ENCODE results near the gene C11orf58. TPM values are rescaled to one million over a fixed set of nuclear protein-coding genes. Genes with fewer than 3 reads are reported as not detected.
A peak's percentile ranks its signal among the peaks of the same experiment; 100 is the strongest.

Gene C11orf58
- total RNA-seq (100 to 1,000 TPM; 107 to 147 (median 126) TPM), polyA plus RNA-seq (100 to 1,000 TPM in 2 of 3 donors, 10 to 100 TPM in 1; 83.9 to 136 (median 108) TPM)
- long read RNA-seq, donor 1, full-length matches to known transcripts: 221 of 261 reads
- long read RNA-seq, donor 1, partial matches to known transcripts: 19 of 261 reads
- long read RNA-seq, donor 1, other reads (novel, unspliced or antisense): 21 of 261 reads
- long read RNA-seq, donor 2, full-length matches to known transcripts: 152 of 191 reads
- long read RNA-seq, donor 2, partial matches to known transcripts: 27 of 191 reads
- long read RNA-seq, donor 2, other reads (novel, unspliced or antisense): 12 of 191 reads

DNA sequence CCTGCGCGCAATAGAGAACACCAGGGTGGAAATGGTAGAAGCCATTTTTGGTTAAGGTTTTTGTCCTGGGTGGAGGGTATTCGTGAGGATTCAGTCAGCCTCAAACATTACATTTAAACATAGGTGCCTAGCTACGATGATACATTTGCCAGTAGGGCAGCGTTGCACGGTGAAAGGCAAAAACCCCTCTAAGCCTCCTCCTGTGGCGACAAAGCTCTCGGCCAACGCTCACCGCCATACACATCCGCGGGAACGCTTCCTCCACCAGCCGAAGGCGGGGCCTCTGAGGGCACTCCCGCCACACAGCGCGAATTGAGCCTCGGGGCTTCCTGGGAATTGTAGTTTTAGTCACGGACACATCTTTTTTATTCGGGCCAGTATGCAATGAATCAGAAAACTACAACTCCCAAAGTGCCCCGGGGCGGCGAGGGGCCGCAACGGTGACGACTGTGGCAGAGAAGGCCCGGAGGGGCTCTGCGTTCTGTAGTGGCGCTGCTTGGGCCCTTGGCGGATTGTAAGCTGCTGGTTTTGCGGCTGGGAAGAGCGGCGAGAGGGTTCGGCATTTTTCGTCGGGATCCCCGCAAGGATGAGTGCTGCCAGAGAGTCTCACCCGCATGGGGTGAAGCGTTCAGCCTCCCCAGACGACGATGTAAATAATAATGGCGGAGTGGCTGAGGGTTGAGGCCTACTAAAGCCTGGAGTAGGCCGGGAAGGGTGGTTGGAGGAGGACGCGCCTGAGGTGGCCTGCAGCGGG is at the start of gene C11orf58:
Gene C11orf58 (plus strand): TSS at position 455 of the 754 bp plus-strand sequence. CDS start 132 bp downstream, at position 587.
- Histone ChIP-seq H3K27ac (peak within 1 kb of the TSS; percentile 92 to 98 (median 96)), H3K36me3 (peaks cover 0 to 21% (median 2%) of the 10 kb centered on the region in 6 donors), H3K9me3 (no peaks in the 10 kb centered on the region), H3K4me3 (peak within 1 kb of the TSS; percentile 56 to 87 (median 66)), H3K4me1 (peaks cover 30 to 51% (median 47%) of the 10 kb centered on the region in 6 donors), H3K27me3 (replicated peaks in 1 of 7) (no peaks in the 10 kb centered on the region)
- DNase-seq: peak; percentile 98
- WGBS, 5 donors: 0 to 1% (median 1%) methylated on average over 29 to 47 of the region's 47 CpGs
- intact Hi-C loops (cut with DNase I; ENCODE audit: low total_unique reads): no loop called here
- TF ChIP-seq POLR2A (IDR thresholded peaks at IDR 0.05) (peak; percentile 49 to 77 (median 66)), POLR2AphosphoS5 (IDR thresholded peaks at IDR 0.05) (peak; percentile 96 to 98 (median 98))
- TF ChIP-seq, protein P1, sequence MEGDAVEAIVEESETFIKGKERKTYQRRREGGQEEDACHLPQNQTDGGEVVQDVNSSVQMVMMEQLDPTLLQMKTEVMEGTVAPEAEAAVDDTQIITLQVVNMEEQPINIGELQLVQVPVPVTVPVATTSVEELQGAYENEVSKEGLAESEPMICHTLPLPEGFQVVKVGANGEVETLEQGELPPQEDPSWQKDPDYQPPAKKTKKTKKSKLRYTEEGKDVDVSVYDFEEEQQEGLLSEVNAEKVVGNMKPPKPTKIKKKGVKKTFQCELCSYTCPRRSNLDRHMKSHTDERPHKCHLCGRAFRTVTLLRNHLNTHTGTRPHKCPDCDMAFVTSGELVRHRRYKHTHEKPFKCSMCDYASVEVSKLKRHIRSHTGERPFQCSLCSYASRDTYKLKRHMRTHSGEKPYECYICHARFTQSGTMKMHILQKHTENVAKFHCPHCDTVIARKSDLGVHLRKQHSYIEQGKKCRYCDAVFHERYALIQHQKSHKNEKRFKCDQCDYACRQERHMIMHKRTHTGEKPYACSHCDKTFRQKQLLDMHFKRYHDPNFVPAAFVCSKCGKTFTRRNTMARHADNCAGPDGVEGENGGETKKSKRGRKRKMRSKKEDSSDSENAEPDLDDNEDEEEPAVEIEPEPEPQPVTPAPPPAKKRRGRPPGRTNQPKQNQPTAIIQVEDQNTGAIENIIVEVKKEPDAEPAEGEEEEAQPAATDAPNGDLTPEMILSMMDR (IDR thresholded peaks at IDR 0.05 in 8 of 11, conservative IDR thresholded peaks at IDR 0.05 in 3 of 11): peak in 4 of 11 experiments; percentile 21 to 43 (median 32)

DNA sequence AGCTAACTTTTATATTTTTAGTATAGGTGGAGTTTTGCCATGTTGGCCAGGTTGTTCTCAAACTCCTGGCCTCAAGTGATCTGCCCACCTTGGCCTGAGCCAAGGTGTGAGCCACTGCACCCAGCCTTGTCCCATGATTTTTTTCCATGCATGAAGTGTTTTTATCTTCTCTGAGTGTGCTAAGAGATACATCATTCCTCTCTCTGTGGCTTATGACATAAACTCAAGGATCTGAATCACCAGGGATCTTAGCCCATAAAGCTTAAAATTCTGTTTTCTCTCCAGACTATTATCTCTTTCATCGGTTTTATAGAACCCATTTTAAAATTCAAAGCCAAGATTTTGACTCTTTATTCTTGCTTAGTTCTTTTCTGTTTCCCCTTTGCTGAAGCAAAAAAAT is 48.4 kb upstream of the C11orf58 start:
- 74 to 96% (median 84%) methylated on average over 1 of the region's 1 CpG for WGBS, 5 donors

DNA sequence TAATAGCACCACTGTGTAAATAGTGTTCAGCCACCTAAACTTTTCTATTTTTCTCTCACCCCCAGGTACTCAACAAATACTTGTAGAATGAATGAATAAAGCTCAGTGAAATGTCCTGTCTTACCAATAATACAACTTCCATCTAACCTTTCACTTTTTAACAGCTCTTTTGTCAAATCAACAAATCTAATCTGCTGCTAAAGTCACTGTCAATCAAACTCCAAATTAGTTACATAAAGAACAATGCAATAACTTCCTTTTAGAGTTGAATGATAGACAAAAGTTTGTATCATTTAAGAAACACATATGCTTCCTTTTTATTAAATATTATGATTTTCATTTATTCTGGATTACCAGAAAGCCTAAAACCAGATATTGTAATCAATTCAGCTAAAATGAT is 34.7 kb upstream of the C11orf58 start:
- TF ChIP-seq POLR2A (IDR thresholded peaks at IDR 0.05) (no peak), POLR2AphosphoS5 (IDR thresholded peaks at IDR 0.05) (no peak)
- TF ChIP-seq, protein P1 (IDR thresholded peaks at IDR 0.05 in 8 of 11, conservative IDR thresholded peaks at IDR 0.05 in 3 of 11): no peak
- intact Hi-C loops (cut with DNase I; ENCODE audit: low total_unique reads): no loop called here
- no peaks in the 10 kb centered on the region for H3K36me3 ChIP-seq
- H3K27me3 ChIP-seq (replicated peaks in 1 of 7): no peaks in the 10 kb centered on the region
- no peaks in the 10 kb centered on the region for H3K4me1 ChIP-seq
- no peak overlapping the region for H3K4me3 ChIP-seq
- no peaks in the 10 kb centered on the region for H3K9me3 ChIP-seq
- DNase-seq: no peak
- no peak overlapping the region for H3K27ac ChIP-seq

More for the DNA sequence above, 48.4 kb upstream of the C11orf58 start:
- Histone ChIP-seq H3K36me3 (no peaks in the 10 kb centered on the region), H3K9me3 (no peaks in the 10 kb centered on the region), H3K27me3 (replicated peaks in 1 of 7) (no peaks in the 10 kb centered on the region), H3K27ac (no peak overlapping the region), H3K4me3 (no peak overlapping the region), H3K4me1 (no peaks in the 10 kb centered on the region)
- intact Hi-C loops (cut with DNase I; ENCODE audit: low total_unique reads): no loop called here
- DNase-seq: no peak
- no peak for TF ChIP-seq POLR2A (IDR thresholded peaks at IDR 0.05)

DNA sequence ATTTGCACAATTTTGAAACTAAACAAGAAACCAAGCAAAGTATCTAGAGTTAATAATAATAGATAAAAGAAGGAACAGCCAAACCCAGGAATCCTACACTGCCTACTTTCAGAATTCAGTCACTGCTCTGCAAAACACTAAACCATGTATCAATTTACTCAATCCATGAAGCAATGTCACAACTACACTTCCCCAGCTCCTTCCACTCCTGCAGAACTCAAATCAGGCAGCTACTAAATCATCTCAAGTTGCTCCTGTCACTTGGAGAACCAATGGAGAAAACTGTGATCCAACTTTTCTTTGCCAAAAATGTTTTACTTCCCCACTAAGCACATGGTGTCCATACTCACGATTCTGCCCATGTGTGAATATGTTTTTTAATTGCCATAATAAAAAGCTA is 24.9 kb upstream of the C11orf58 start:
- intact Hi-C loops (cut with DNase I; ENCODE audit: low total_unique reads): no loop called here
- Histone ChIP-seq H3K4me1 (no peaks in the 10 kb centered on the region), H3K27ac (no peak overlapping the region), H3K36me3 (no peaks in the 10 kb centered on the region), H3K4me3 (no peak overlapping the region), H3K27me3 (replicated peaks in 1 of 7) (no peaks in the 10 kb centered on the region), H3K9me3 (no peaks in the 10 kb centered on the region)
- DNase-seq: no peak
- WGBS, 5 donors: 29 to 76% (median 68%) methylated on average over 1 of the region's 1 CpG
- TF ChIP-seq, protein P1 (IDR thresholded peaks at IDR 0.05 in 8 of 11, conservative IDR thresholded peaks at IDR 0.05 in 3 of 11): no peak
- TF ChIP-seq POLR2A (IDR thresholded peaks at IDR 0.05) (no peak), POLR2AphosphoS5 (IDR thresholded peaks at IDR 0.05) (no peak)

Measured in spleen (tissue), 13 donors.